ENCODE data around the gene REL. TPM values are rescaled to one million over a fixed set of nuclear protein-coding genes. Genes with fewer than 3 reads are reported as not detected.

Gene REL
- total RNA-seq, 2 experiments from 2014 or later: 49.9 to 81.1 TPM

DNA sequence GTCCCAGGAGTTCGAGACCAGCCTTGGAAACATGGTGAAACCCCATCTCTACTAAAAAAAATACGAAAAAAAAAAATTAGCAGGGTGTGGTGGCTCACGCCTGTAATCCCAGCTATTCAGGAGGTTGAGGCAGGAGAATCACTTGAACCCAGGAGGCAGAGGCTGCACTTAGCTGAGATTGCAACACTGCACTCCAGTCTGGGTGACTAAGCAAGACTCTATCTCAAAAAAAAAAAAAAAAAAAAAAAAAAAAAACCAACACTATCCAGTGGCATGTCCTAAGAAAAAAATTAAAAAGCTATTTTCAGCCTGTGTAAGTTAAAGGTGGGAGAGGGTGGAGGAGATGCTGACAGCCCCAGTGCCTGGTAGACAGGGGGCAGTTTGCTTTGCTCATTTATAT lies 32.2 kb upstream of the REL start:
- Histone ChIP-seq H3K4me1 (ENCODE audit: insufficient read depth, low read length, poor library complexity, severe bottlenecking) (peaks cover 26% of the 10 kb centered on the region), H3K79me2 (ENCODE audit: insufficient read depth, low read depth, low read length) (peaks cover 1% of the 10 kb centered on the region; the same call in 1 of the 2 replicates), H4K20me1 (ENCODE audit: insufficient read depth, low read length) (no peaks in the 10 kb centered on the region), H3K27ac (ENCODE audit: low read depth, low read length, poor library complexity, severe bottlenecking) (no peak overlapping the region), H3K4me2 (ENCODE audit: low read length) (no peak overlapping the region), H3K9me3 (ENCODE audit: low read length) (no peaks in the 10 kb centered on the region), H2AFZ (ENCODE audit: low read length) (no peak overlapping the region), H3K4me3 (ENCODE audit: low read depth, low read length, poor library complexity, severe bottlenecking) (no peak overlapping the region), H3K36me3 (ENCODE audit: insufficient read depth, low read length) (no peaks in the 10 kb centered on the region), H3K9me2 (ENCODE audit: insufficient read depth, low read length) (no peaks in the 10 kb centered on the region)
- POLR2A ChIA-PET: no interaction called here
- CTCF ChIA-PET (ENCODE audit: unreplicated experiment): interaction anchor here (2.1 kb wide), 1 partner anchor 44 kb away, joined by 5 read pairs; no protein-coding TSS in a partner anchor
- TF ChIP-seq CTCF (conservative IDR thresholded peaks at IDR 0.05; ENCODE audit: low read length): no peak
- no peak for TF ChIP-seq EZH2phosphoT487 (IDR thresholded peaks at IDR 0.05; ENCODE audit: borderline replicate concordance, low read depth, low read length)
- no peak for DNase-seq (ENCODE audit: low spot score)
- intact Hi-C loops (cut with micrococcal nuclease; ENCODE audit: unreplicated experiment): no loop called here
- no TSS peak for BruUV-seq (replicated peaks)

GRCh38 chr2:60852282-60852860 lies 29.0 kb upstream of the REL start:
- no peak overlapping the region for H3K4me3 ChIP-seq (ENCODE audit: low read depth, low read length, poor library complexity, severe bottlenecking)
- no peaks in the 10 kb centered on the region for H3K79me2 ChIP-seq (ENCODE audit: insufficient read depth, low read depth, low read length)
- ChIA-PET CTCF (ENCODE audit: unreplicated experiment) (no interaction called here), POLR2A (interaction anchor here (0.6 to 1.7 kb wide), 4 partner anchors 11 to 501 kb away, joined by 3 to 7 read pairs (median 3); no protein-coding TSS in a partner anchor)
- H3K4me1 ChIP-seq (ENCODE audit: insufficient read depth, low read length, poor library complexity, severe bottlenecking): peaks cover 20% of the 10 kb centered on the region
- TF ChIP-seq EZH2phosphoT487 (IDR thresholded peaks at IDR 0.05; ENCODE audit: borderline replicate concordance, low read depth, low read length): no peak
- no peak for TF ChIP-seq CTCF (conservative IDR thresholded peaks at IDR 0.05; ENCODE audit: low read length)
- intact Hi-C loops (cut with micrococcal nuclease; ENCODE audit: unreplicated experiment): no loop called here
- H3K9me3 ChIP-seq (ENCODE audit: low read length): no peaks in the 10 kb centered on the region
- H3K9me2 ChIP-seq (ENCODE audit: insufficient read depth, low read length): no peaks in the 10 kb centered on the region
- DNase-seq (ENCODE audit: low spot score): no peak
- H4K20me1 ChIP-seq (ENCODE audit: insufficient read depth, low read length): no peaks in the 10 kb centered on the region
- no peak overlapping the region for H3K4me2 ChIP-seq (ENCODE audit: low read length)
- H2AFZ ChIP-seq (ENCODE audit: low read length): no peak overlapping the region
- no peak overlapping the region for H3K27ac ChIP-seq (ENCODE audit: low read depth, low read length, poor library complexity, severe bottlenecking)
- H3K36me3 ChIP-seq (ENCODE audit: insufficient read depth, low read length): no peaks in the 10 kb centered on the region
- BruUV-seq (replicated peaks): no TSS peak

GRCh38 chr2:60853531-60853930 lies 27.8 kb upstream of the REL start:
- BruUV-seq (replicated peaks): no TSS peak
- H3K9me3 ChIP-seq (ENCODE audit: low read length): no peaks in the 10 kb centered on the region
- H3K4me3 ChIP-seq (ENCODE audit: low read depth, low read length, poor library complexity, severe bottlenecking): no peak overlapping the region
- no peaks in the 10 kb centered on the region for H3K79me2 ChIP-seq (ENCODE audit: insufficient read depth, low read depth, low read length)
- peaks cover 10% of the 10 kb centered on the region for H3K4me1 ChIP-seq (ENCODE audit: insufficient read depth, low read length, poor library complexity, severe bottlenecking)
- DNase-seq (ENCODE audit: low spot score): no peak
- H3K36me3 ChIP-seq (ENCODE audit: insufficient read depth, low read length): no peaks in the 10 kb centered on the region
- no peak overlapping the region for H3K4me2 ChIP-seq (ENCODE audit: low read length)
- H3K27ac ChIP-seq (ENCODE audit: low read depth, low read length, poor library complexity, severe bottlenecking): no peak overlapping the region
- no peaks in the 10 kb centered on the region for H3K9me2 ChIP-seq (ENCODE audit: insufficient read depth, low read length)
- TF ChIP-seq CTCF (conservative IDR thresholded peaks at IDR 0.05; ENCODE audit: low read length): no peak
- TF ChIP-seq EZH2phosphoT487 (IDR thresholded peaks at IDR 0.05; ENCODE audit: borderline replicate concordance, low read depth, low read length): no peak
- CTCF ChIA-PET (ENCODE audit: unreplicated experiment): no interaction called here
- intact Hi-C loops (cut with micrococcal nuclease; ENCODE audit: unreplicated experiment): no loop called here
- no peak overlapping the region for H2AFZ ChIP-seq (ENCODE audit: low read length)
- POLR2A ChIA-PET: interaction anchor here (0.6 to 1.7 kb wide), 4 partner anchors 8 to 133 kb away, joined by 3 to 7 read pairs (median 3); no protein-coding TSS in a partner anchor
- H4K20me1 ChIP-seq (ENCODE audit: insufficient read depth, low read length): no peaks in the 10 kb centered on the region

Data from OCI-LY7 (cell line).